Measurements from ENCODE around the gene HOTAIR.
A peak's percentile ranks its signal among the peaks of the same experiment; 100 is the strongest.

DNA sequence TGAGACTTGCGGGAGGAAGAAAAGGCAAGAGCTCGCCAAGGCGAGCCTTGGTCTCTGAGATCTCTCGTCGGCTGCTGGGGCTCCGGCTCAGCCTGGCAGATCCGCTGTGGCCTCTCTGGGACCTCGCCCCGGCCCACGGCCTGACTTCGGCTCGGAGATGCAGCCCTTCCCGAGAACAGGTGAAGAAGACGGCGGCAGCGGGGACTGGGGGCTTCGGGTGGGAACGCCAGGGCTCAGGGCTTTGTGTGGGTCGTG, 19.2 kb upstream of the HOTAIR start:
- TF ChIP-seq, protein P1, sequence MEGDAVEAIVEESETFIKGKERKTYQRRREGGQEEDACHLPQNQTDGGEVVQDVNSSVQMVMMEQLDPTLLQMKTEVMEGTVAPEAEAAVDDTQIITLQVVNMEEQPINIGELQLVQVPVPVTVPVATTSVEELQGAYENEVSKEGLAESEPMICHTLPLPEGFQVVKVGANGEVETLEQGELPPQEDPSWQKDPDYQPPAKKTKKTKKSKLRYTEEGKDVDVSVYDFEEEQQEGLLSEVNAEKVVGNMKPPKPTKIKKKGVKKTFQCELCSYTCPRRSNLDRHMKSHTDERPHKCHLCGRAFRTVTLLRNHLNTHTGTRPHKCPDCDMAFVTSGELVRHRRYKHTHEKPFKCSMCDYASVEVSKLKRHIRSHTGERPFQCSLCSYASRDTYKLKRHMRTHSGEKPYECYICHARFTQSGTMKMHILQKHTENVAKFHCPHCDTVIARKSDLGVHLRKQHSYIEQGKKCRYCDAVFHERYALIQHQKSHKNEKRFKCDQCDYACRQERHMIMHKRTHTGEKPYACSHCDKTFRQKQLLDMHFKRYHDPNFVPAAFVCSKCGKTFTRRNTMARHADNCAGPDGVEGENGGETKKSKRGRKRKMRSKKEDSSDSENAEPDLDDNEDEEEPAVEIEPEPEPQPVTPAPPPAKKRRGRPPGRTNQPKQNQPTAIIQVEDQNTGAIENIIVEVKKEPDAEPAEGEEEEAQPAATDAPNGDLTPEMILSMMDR (conservative IDR thresholded peaks at IDR 0.05 in 1 of 2, IDR thresholded peaks at IDR 0.05 in 1 of 2; ENCODE audit: low read depth in 1 of 2, low read length in 2 of 2): no peak
- peak; percentile 79 for TF ChIP-seq EZH2 (IDR thresholded peaks at IDR 0.05; ENCODE audit: low read length, missing control alignments)
